Measurements from ENCODE around the gene SLC6A6. TPM values are rescaled to one million over a fixed set of nuclear protein-coding genes. Genes with fewer than 3 reads are reported as not detected.

The SLC6A6 gene
- total RNA-seq (2014; rRNA removed; shearing (Covaris generic); ENCODE audit: low replicate concordance): 2.6 and 3.4 TPM in 2 replicates

DNA sequence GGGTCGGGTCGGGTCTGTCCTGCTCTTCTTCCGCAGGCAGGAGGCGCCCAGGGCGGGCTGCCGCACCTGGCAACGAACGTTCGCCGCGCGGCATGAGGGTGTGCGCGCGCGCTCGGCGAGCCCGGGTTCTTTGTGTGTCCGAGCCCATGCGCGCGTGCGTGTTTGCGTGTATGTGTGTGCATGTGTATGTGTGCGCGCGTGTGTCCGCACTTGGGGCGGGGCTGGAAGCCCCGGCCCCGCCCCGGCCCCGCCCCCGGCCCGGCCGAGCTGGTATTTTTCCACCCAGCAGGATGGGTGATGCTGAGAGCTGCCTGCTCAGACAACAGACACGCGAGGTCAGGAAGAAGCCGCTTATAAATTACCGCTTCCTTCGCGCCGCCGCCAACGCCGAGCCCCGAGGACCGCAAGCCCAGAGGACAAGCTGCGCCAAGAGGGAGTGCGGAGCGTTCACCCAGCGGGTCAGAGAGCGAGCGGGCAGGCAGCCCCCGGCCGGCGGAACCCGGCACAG, at the start of gene SLC6A6:
SLC6A6 (plus strand) TSS at position 303 of the 508 bp plus-strand sequence. CDS start 41,029 bp downstream, outside the sequence.
- Histone ChIP-seq H3K36me3 (no peaks in the 10 kb centered on the region), H3K9me3 (no peaks in the 10 kb centered on the region), H3K27me3 (no peaks in the 10 kb centered on the region), H3K4me3 (peak within 1 kb of the TSS; percentile 54)
- peak; percentile 79 for DNase-seq

DNA sequence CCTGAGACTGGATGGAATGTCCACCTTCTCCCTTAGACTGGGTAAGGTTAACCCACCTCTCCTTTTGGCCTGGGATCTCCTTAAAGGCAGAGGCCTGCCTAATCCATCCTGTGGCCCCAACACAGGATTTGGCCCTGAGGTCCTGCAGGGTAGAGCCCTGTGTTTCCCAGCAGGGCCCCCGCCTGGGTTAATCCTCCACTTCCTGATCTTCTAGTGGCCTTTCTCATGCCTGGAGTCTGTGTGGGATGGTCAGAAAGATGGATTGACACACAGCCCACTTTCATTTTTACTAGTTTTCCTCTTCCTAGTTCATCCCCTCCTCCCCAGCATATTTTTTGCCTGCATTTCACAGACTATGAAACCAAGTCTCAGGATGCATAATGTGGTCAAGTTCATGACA, 48.9 kb upstream of the SLC6A6 start:
- DNase-seq: no peak
- Histone ChIP-seq H3K4me3 (no peak overlapping the region), H3K9me3 (no peaks in the 10 kb centered on the region), H3K27me3 (no peaks in the 10 kb centered on the region), H3K36me3 (no peaks in the 10 kb centered on the region)

DNA sequence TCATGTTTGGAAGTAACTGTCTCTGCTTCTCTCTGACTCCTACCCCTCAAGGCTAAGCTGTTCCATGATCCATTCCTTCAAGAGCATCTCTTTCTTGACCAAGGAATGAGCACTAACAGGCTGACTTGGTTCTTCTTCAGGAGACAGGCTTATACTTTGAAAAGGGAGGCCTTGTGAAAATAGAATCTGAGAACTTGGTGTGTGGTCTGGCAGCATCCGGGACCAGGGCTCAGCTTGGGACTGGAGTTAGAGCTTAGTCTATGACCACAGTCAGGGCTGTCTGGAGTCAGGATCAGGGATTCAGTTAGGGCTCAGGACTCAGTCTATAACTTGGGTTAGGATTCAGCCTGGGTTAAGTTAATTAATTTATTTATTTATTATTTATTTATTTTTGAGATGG, 44.9 kb upstream of the SLC6A6 start:
- Histone ChIP-seq H3K4me3 (no peak overlapping the region), H3K9me3 (no peaks in the 10 kb centered on the region), H3K27me3 (no peaks in the 10 kb centered on the region), H3K36me3 (no peaks in the 10 kb centered on the region)
- DNase-seq: no peak

DNA sequence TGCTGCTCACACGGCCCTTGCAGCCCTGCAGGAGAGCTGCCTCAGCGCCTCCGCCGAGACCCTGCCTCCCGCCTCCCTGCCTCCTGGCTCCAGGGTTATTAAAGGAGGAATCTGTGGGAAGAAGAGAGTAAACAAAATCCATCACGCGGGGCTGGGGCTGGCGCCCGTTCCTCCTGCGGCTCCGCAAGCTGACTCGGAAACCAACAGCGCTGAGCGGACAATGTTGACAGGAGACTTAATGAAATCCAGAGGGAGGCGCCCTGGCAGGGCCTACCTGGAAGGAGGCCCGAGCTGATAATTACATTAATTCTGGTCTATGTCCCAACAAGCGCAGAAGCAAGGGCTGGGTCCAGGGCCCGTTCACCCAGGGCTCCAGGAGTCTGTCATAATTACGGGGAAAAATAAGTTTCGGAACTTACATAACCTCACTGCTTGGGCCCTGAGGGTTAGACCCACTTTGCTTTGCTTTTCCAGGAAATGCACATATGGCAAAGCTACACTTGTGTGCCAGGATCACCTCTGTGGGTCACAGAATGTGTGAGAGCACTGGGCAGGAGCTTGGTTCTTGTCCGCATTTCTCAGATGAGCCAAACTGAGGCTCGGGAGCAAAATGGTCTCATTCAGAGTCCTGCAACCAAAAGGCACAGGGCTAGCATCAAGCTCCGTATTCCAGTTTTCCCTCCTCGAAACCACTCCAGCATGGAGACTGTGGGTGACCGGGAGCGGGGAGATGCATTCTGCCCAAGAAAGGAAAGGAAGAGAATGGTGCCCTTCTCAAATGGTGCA, 43.8 kb upstream of the SLC6A6 start:
- no peaks in the 10 kb centered on the region for H3K36me3 ChIP-seq
- peak; percentile 15 for DNase-seq
- H3K27me3 ChIP-seq: no peaks in the 10 kb centered on the region
- H3K9me3 ChIP-seq: no peaks in the 10 kb centered on the region
- no peak overlapping the region for H3K4me3 ChIP-seq

DNA sequence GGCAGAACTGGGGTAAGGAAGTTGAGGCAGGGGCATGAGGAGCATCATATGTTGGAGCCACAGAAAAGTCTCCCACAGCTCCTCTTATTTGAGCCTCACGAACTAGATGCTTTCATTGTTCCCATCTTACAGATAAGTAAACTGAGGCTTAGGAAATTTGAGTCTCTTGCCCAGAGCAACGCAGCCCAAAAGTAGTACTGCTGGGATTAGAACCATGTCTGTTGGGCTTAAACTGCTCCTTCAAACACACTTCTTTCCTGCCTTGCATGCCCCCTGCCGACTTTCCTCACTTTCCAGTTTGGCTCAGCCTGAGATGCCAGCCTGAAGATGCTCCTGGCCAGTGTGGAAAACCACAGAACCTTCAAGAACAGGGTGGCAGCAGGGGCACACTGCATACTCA, 43.1 kb upstream of the SLC6A6 start:
- no peak for DNase-seq
- H3K27me3 ChIP-seq: no peaks in the 10 kb centered on the region
- no peak overlapping the region for H3K4me3 ChIP-seq
- H3K36me3 ChIP-seq: no peaks in the 10 kb centered on the region
- no peaks in the 10 kb centered on the region for H3K9me3 ChIP-seq

DNA sequence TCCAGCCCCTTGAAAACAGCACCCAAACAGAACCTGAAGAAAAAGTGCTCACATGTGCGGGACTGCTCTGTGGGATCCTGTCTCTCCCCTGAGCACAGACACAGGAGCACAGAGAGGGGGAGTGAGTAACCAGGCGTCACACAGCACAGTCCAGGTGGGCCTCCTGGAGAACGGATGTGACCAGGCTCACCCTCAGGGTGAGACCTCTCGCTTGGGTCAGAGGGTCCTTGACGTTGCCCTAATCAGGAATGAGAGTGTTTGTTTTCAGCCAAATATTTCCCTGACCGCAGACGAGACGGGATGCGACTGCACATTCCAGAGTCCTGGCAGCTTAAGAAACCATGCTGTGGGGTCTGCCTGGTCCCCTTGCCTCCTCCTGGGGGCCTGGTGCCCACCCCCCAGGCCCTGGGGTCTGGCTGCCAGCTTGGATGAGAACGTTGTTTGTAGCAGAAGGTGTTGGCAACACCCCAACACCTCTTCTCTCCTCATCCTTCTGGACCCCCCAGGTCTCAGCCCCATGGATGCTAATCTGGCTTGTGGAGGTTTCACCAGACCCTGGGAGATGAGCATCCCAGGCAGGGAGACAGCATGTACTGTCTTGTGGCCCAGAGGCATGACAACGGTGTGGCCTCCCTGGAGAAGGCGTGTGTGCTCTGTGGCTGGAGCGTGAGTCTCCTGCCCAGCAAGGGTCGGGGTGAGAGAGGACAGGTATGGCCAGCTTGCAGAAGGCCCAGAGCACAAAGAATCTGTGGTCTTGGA, 42.1 kb upstream of the SLC6A6 start:
- H3K9me3 ChIP-seq: no peaks in the 10 kb centered on the region
- H3K4me3 ChIP-seq: no peak overlapping the region
- no peaks in the 10 kb centered on the region for H3K36me3 ChIP-seq
- no peak for DNase-seq
- H3K27me3 ChIP-seq: no peaks in the 10 kb centered on the region

DNA sequence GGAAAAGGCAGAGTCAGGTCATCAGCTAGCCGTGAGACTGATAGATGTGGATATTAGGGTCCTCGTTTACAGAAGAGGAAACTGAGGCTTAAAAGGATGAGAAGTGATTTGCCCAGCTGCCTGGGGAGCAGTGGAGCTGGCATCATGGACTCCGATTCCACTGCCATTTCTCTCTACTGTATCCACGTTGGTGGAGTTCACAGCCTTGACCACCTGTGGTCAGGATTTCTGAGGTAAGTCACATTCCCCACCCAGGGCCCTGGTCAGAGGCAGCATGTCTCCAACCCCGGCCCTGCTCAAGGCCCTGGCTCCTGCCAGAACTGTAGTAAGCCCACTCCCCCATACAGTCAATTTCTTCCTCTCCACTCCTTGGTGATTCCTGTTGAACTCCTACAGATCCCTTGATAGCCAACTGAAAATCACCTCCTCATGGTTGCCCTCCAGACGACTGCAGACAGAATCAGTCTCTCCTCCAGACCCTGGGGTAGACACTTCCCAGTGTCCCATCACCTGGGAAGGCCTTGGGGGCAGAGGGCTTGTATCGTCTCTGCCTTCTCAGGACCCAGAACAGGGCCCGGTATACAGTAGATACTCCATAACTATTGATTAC, 41.2 kb upstream of the SLC6A6 start:
- H3K9me3 ChIP-seq: no peaks in the 10 kb centered on the region
- no peak for DNase-seq
- H3K27me3 ChIP-seq: no peaks in the 10 kb centered on the region
- H3K4me3 ChIP-seq: no peak overlapping the region
- no peaks in the 10 kb centered on the region for H3K36me3 ChIP-seq

DNA sequence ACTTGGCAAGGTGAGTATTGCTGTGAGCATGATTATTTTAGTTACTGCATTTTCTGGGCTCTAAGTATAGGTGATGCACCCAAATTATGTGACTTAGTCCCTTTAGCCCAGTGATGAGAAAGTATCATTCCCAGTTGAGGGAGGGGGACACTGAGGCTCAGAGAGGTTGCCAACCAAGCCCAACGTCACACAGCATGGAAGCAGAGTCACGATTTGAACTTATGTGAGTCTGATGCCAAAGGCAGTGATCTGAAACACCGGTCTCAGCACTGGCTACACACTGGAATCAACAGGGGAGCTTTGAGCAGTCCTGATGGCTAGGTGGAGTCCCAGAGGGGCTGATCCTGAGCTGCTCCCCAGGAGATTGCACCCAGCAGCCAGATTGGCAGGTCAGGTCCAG, 39.5 kb upstream of the SLC6A6 start:
- no peak for DNase-seq
- Histone ChIP-seq H3K4me3 (no peak overlapping the region), H3K27me3 (no peaks in the 10 kb centered on the region), H3K36me3 (no peaks in the 10 kb centered on the region), H3K9me3 (no peaks in the 10 kb centered on the region)

DNA sequence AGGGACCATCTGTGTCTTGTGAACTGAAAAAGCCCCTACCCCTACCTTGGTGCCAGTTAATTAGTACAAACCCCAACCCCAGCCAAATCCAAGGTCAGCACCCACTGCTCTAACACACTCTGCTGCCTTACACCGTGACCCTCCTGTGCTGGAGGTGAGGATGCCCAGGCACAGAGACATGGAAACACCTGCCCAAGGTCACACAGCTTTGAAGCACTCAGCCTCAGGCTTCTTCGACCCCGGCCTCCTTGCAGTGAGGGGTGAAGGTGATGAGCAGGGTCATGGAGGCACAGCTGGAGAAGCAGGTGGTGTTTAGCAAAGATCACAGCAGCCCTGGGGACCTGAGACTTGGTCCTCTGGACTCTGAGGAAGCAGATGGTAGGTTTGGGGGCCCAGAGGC, 39.0 kb upstream of the SLC6A6 start:
- Histone ChIP-seq H3K36me3 (no peaks in the 10 kb centered on the region), H3K9me3 (no peaks in the 10 kb centered on the region), H3K4me3 (no peak overlapping the region), H3K27me3 (no peaks in the 10 kb centered on the region)
- DNase-seq: no peak

DNA sequence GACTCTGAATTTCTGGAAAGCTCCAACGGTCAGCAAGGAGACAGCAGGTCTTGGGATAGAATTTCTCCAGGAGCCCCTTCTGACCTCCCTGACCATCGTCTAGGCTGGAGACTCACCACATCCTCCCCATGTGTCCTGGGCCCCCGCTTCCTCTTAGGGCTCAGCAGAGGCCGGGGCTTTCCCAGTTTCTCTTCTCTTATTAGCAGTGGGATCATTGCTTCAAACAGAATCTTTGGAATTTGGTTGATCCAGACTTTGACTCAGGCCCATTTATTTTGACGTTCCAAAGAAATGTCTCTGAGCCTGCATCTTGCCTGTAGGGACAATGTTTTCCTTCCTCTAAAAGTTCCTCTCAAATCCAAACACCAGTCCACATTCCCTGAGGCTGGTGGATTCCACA, 38.4 kb upstream of the SLC6A6 start:
- H3K36me3 ChIP-seq: no peaks in the 10 kb centered on the region
- DNase-seq: no peak
- no peaks in the 10 kb centered on the region for H3K27me3 ChIP-seq
- no peak overlapping the region for H3K4me3 ChIP-seq
- no peaks in the 10 kb centered on the region for H3K9me3 ChIP-seq

DNA sequence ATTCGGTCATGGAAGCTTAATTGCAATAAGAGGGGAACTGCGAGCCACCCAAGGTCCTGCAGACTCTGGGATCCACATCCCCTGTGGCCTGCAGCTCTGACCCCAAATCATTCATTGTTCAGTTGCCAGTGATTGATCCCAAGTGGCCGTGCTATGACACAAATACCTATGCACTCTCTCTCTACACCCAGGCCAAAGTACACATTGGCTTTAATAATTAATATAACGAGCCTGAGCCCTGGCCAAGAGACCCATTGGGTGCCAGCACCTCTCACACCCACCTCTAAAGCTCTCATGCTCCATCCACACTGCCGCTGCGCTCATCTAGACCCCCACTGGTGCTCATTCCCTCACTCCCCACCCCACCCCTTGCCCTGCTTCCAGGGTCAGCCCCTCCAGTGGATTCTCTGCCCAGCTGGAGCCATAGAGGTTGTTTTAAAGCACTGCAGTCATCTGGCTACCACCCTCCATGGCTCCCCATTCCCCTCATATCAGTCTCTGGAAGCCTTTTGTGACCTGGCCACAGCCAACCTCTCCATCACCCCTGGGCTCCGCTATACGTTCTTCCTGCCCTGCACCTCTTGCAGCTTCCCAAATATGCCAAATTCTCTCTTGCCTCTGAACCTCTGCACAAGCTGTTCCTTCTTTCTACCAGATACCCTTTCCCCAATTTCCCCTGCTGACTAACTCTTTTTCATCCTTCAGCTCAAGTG, 37.7 kb upstream of the SLC6A6 start:
- H3K27me3 ChIP-seq: no peaks in the 10 kb centered on the region
- H3K4me3 ChIP-seq: no peak overlapping the region
- H3K9me3 ChIP-seq: no peaks in the 10 kb centered on the region
- no peaks in the 10 kb centered on the region for H3K36me3 ChIP-seq
- no peak for DNase-seq

DNA sequence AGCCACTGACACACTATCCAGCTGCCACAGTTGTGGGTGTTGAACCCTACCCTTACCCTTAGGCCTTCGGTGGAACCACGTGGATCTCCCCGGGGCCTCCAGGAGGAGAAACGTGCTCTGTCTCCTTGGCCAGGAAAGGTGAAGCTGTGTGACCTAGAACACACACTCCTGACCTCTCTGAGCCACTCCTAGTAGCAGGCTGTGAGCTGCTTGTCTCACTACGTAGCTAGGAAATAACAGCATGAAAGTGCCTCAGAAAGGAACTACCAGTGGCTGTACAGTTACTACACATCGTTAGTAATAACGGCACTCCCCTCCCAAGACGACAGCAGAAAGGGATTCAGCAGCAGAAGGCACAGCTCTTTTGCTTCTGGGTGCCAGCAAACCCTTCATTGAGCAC, 36.2 kb upstream of the SLC6A6 start:
- no peaks in the 10 kb centered on the region for H3K36me3 ChIP-seq
- DNase-seq: no peak
- no peak overlapping the region for H3K4me3 ChIP-seq
- H3K9me3 ChIP-seq: no peaks in the 10 kb centered on the region
- H3K27me3 ChIP-seq: no peaks in the 10 kb centered on the region

DNA sequence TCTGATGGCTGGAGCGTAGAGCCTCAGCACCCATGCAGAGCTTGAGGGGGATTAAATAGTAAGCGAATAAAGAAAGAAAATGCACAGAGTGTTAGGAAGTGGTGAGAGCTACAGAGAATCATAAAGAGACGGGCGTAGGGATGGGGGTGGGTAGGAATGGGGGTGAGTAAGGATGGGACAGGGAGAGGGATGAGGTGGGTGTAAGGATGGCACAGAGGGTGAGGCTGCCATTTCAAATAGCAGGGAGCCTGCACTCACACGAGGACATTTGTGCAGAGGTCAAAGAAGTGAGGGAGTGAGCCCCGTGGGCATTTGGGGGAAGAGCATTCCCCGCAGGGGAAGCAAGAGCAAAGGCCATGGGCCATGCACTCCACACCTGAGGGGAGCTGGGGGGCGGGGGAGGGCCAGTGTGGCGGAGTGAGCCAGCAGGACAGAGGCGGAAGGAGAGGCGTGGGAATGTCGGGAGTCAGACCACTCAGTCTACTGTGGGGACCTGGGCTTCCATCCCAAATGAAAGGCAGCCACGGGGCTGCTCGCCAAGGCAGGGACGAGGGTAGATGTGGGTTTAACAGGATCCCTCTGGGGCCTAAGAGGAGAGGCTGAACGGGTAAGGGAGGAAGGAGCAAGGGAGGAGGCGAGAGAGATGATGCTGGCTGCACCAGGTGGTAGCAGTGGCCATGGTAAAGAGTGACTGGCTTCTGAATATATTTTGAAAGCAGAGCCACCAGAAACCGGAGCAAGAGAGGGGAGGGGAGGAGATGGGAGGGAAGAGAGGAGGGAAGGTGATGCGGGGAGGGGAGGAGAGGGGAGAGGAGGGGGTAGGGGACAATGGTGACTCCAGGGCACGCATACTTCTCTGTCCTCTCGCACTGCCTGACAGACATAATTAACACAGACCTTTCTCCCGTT, 35.2 kb upstream of the SLC6A6 start:
- H3K9me3 ChIP-seq: no peaks in the 10 kb centered on the region
- no peaks in the 10 kb centered on the region for H3K27me3 ChIP-seq
- no peaks in the 10 kb centered on the region for H3K36me3 ChIP-seq
- no peak overlapping the region for H3K4me3 ChIP-seq
- no peak for DNase-seq

DNA sequence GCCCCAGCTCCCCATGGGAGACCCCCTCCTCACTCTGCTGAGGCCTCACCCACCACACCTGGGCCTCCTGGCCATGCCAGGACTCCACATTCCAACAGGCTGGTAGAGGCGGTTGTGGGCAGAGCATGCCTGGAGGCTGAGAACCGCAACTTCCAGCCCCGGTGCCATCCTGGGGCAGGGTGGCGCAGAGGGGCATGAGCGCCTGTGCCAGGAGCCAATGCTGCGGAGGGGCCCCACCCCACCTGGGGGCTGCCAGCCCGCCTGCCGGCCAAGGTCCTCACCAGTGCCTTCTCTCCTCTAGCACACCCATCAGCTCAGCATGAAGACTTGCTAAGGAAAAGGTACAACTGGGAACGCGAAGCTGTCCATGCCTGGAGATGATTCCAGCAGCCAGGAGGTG, 34.3 kb upstream of the SLC6A6 start:
- no peaks in the 10 kb centered on the region for H3K36me3 ChIP-seq
- H3K9me3 ChIP-seq: no peaks in the 10 kb centered on the region
- no peak overlapping the region for H3K4me3 ChIP-seq
- no peaks in the 10 kb centered on the region for H3K27me3 ChIP-seq
- no peak for DNase-seq

DNA sequence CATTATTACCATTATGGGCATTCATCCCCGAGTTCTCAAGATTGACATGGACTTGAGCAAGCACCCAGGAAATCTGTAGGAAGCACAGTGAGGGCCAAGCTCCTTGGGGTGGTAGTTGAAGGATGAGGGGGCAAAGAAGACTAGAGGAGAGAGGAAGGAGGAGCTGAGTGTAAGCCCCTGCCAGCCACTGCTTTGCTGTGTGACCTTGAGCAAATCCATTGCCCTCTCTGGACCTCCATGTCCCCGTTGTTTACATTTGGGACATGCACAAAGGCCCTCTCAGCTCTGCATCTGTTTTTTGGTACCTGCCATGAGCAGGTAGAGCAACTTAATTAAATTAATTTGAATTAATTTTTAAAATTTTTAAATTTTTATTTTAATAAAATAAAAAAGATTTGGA, 33.5 kb upstream of the SLC6A6 start:
- Histone ChIP-seq H3K9me3 (no peaks in the 10 kb centered on the region), H3K27me3 (no peaks in the 10 kb centered on the region), H3K4me3 (no peak overlapping the region), H3K36me3 (no peaks in the 10 kb centered on the region)
- no peak for DNase-seq

All from MG63 (cell line).